GM12872 (cell line): ENCODE results near the gene BBS2.

ENCODE experiments used
- TF ChIP-seq, protein P1 (sequence below): IDR thresholded peaks from 3 replicates; pipeline ENCODE4 v1.5.1; 2011; ENCODE audit warnings: low read depth, mild to moderate bottlenecking, low read length, moderate library complexity; ENCODE audit not compliant: insufficient read depth

The BBS2 gene

GRCh38 chr16:56481468-56482122 lies 38.2 kb downstream of the BBS2 start:
- TF ChIP-seq, protein P1, sequence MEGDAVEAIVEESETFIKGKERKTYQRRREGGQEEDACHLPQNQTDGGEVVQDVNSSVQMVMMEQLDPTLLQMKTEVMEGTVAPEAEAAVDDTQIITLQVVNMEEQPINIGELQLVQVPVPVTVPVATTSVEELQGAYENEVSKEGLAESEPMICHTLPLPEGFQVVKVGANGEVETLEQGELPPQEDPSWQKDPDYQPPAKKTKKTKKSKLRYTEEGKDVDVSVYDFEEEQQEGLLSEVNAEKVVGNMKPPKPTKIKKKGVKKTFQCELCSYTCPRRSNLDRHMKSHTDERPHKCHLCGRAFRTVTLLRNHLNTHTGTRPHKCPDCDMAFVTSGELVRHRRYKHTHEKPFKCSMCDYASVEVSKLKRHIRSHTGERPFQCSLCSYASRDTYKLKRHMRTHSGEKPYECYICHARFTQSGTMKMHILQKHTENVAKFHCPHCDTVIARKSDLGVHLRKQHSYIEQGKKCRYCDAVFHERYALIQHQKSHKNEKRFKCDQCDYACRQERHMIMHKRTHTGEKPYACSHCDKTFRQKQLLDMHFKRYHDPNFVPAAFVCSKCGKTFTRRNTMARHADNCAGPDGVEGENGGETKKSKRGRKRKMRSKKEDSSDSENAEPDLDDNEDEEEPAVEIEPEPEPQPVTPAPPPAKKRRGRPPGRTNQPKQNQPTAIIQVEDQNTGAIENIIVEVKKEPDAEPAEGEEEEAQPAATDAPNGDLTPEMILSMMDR = no peak

GRCh38 chr16:56480776-56481467 lies 38.9 kb downstream of the BBS2 start:
- TF ChIP-seq, protein P1 = no peak

- TF ChIP-seq, protein P1 = no peak
Observed at GRCh38 chr16:56479469-56479868, 40.4 kb downstream of the BBS2 start.

GRCh38 chr16:56478281-56479049 lies 41.4 kb downstream of the BBS2 start:
- TF ChIP-seq, protein P1 = no peak

GRCh38 chr16:56477096-56477878 lies 42.5 kb downstream of the BBS2 start:
- TF ChIP-seq, protein P1 = no peak

DNA sequence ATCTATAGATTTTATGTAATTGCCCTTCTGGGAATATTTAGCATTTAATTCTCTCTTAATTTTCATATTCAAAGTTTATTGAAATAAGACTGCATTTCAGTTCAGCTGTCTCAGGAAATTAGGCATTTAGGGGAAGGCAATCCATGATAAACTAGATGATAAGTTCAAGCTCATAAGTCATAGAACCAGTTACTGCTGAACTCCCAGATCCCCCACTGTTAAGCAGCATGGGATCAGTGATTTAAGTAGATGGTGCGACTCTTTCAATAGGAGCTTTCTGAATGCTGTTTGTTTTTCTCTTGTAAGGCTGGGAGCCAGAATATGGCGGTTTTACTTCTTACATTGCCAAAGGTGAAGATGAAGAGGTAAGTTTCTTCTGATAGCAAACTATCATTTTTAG lies 44.6 kb downstream of the BBS2 start:
- TF ChIP-seq, protein P1 = no peak

- TF ChIP-seq, protein P1 = no peak
Observed at GRCh38 chr16:56470666-56471065, 49.2 kb downstream of the BBS2 start.
